PC-3 (cell line): ENCODE results near the gene EXO1. TPM values are rescaled to one million over a fixed set of nuclear protein-coding genes. Genes with fewer than 3 reads are reported as not detected.

Experiments used
- ATAC-seq: fragments of 200-7000 bp; cut with Tn5 transposase; 2 replicates; pipeline ENCODE4 v1.9.1; 2020; ENCODE audit warnings: mild to moderate bottlenecking, moderate library complexity
- Bru-seq: library from RNA; stranded (reverse); fragments of 400-500 nt; gene quantifications from one replicate; lab custom pipeline; 2021; lab: Mats Ljungman, UMichigan
- BruChase-seq, 2 experiments: library from RNA; stranded (reverse); fragments of 400-500 nt; gene quantifications; one replicate each; lab custom pipeline; 2021; lab: Mats Ljungman, UMichigan
- BruUV-seq: library from RNA; stranded (reverse); fragments of 400-500 nt; replicated peaks from 2 replicates; lab custom pipeline; 2021; lab: Mats Ljungman, UMichigan
- CTCF ChIA-PET: fragments of 300-600 bp; sonication (Branson Sonifier 250); formaldehyde crosslinking; loops from one replicate; lab custom pipeline; 2022; ENCODE audit warnings: antibody characterized with exemption; lab: Charles Lee
- POLR2A ChIA-PET: fragments of 300-600 bp; sonication (Branson Sonifier 250); formaldehyde crosslinking; loops from one replicate; lab custom pipeline; 2022; ENCODE audit warnings: antibody characterized with exemption; ENCODE audit not compliant: unreplicated experiment; lab: Charles Lee
- DNase-seq: peaks from one replicate; pipeline ENCODE4 v3.0.0-alpha.2; 2015
- H2AFZ ChIP-seq: fragments of 300-600 bp; sonication (generic); 2 replicates; pipeline ENCODE4 v1.6.0; 2016; ENCODE audit warnings: antibody characterized with exemption, low read length
- H3F3A ChIP-seq: fragments of 300-600 bp; sonication (generic); one replicate; pipeline ENCODE4 v1.6.0; 2017; ENCODE audit warnings: antibody characterized with exemption, low read length, control low read depth, mild to moderate bottlenecking; ENCODE audit not compliant: unreplicated experiment
- H3K27ac ChIP-seq: fragments of 300-600 bp; sonication (generic); 2 replicates; pipeline ENCODE4 v1.5.1; 2016; ENCODE audit warnings: mild to moderate bottlenecking, low read length
- H3K27me3 ChIP-seq: fragments of 300-600 bp; sonication (generic); 2 replicates; pipeline ENCODE4 v1.6.1; 2016; ENCODE audit warnings: low read length, mixed read lengths
- H3K36me3 ChIP-seq: fragments of 300-600 bp; sonication (generic); 2 replicates; pipeline ENCODE4 v1.6.1; 2016; ENCODE audit warnings: low read depth, mixed run types, low read length, mixed read lengths
- H3K4me1 ChIP-seq: fragments of 300-600 bp; sonication (generic); 2 replicates; pipeline ENCODE4 v1.5.1; 2016; ENCODE audit warnings: low read length; ENCODE audit not compliant: insufficient read depth
- H3K4me2 ChIP-seq: fragments of 300-600 bp; sonication (generic); 2 replicates; pipeline ENCODE4 v1.6.0; 2016; ENCODE audit warnings: low read length
- H3K4me3 ChIP-seq: fragments of 300-600 bp; sonication (generic); 2 replicates; pipeline ENCODE4 v1.5.1; 2016; ENCODE audit warnings: mild to moderate bottlenecking, low read length, mixed read lengths
- H3K79me2 ChIP-seq: fragments of 300-600 bp; sonication (generic); 2 replicates; pipeline ENCODE4 v1.6.1; 2017; ENCODE audit warnings: low read length, mixed read lengths
- H3K9ac ChIP-seq: fragments of 300-600 bp; sonication (generic); 2 replicates; pipeline ENCODE4 v1.6.0; 2016; ENCODE audit warnings: mild to moderate bottlenecking, low read length
- H3K9me2 ChIP-seq: fragments of 300-600 bp; sonication (generic); replicated peaks from 2 replicates; pipeline ENCODE4 v1.6.1; 2016; ENCODE audit warnings: mixed run types, low read length, mixed read lengths
- H3K9me3 ChIP-seq: fragments of 300-600 bp; sonication (generic); 2 replicates; pipeline ENCODE4 v1.6.1; 2016; ENCODE audit warnings: low read length, mixed read lengths
- H4K20me1 ChIP-seq: fragments of 300-600 bp; sonication (generic); 2 replicates; pipeline ENCODE4 v1.6.1; 2016; ENCODE audit warnings: low read length, mixed read lengths
- CTCF ChIP-seq: fragments of 300-600 bp; sonication (generic); conservative IDR thresholded peaks from 2 replicates; pipeline ENCODE4 v1.5.1; 2017; ENCODE audit warnings: antibody characterized with exemption, low read depth, mild to moderate bottlenecking, low read length
- EZH2 ChIP-seq: fragments of 300-600 bp; sonication (generic); IDR thresholded peaks from one replicate; pipeline ENCODE4 v1.6.1; 2017; ENCODE audit warnings: antibody characterized with exemption, mild to moderate bottlenecking, low read length; ENCODE audit not compliant: unreplicated experiment
- EZH2phosphoT487 ChIP-seq: fragments of 300-600 bp; sonication (generic); IDR thresholded peaks from 2 replicates; pipeline ENCODE4 v1.6.1; 2018; ENCODE audit warnings: mild to moderate bottlenecking, antibody characterized with exemption, low read length, borderline replicate concordance
- intact Hi-C: fragments of 100-400 bp; cut with micrococcal nuclease; formaldehyde crosslinking; loops from 2 replicates; pipeline ENCODE4 v1.9.0; 2023
- long read RNA-seq: library from polyadenylated mRNA; unstranded; transcript quantifications from one replicate; pipeline ENCODE4 v2.0.0, GENCODE V29; 2021; ENCODE audit not compliant: unreplicated experiment
- total RNA-seq: library from RNA; depleted of rRNA; stranded (reverse); fragments of >200 nt; gene quantifications from 2 replicates; pipeline ENCODE4 v1.2.3, GENCODE V29; 2014; rRNA removed

EXO1 gene
- 41.3 and 53.6 TPM in 2 replicates for total RNA-seq
- Bru-seq, nascent RNA, result percentile 59 among the genes with signal in this experiment
- percentile 62 among the genes with signal in this experiment for BruChase-seq, experiment 1, labeled RNA remaining after a 6-hour chase
- percentile 31 among the genes with signal in this experiment for BruChase-seq, experiment 2, labeled RNA remaining after a 2-hour chase
- long read RNA-seq, partial matches to known transcripts, result 1 of 10 reads
- long read RNA-seq, other reads (novel, unspliced or antisense), result 9 of 10 reads

GRCh38 chr1:241847796-241848685 lies at the start of gene EXO1:
TSS of gene EXO1 (plus strand) at chr1:241848204. CDS start at chr1:241850426, 2,222 bp downstream.
- ChIA-PET CTCF (interaction anchor here (0.6 to 1.2 kb wide), 3 partner anchors 34 to 237 kb away, joined by 3 to 4 read pairs (median 3); no protein-coding TSS in a partner anchor), POLR2A (interaction anchor here (0.6 kb wide), 1 partner anchor 190 kb away, joined by 12 read pairs; no protein-coding TSS in a partner anchor)
- Histone ChIP-seq H3K9me2 (no peaks in the 10 kb centered on the region), H3K36me3 (peaks cover 16% of the 10 kb centered on the region), H3K27ac (peak within 1 kb of the TSS; percentile 89), H3K4me3 (peak within 1 kb of the TSS; percentile 84), H2AFZ (peak within 1 kb of the TSS; percentile 95), H3K9me3 (no peaks in the 10 kb centered on the region), H3K4me2 (peak within 1 kb of the TSS; percentile 89), H3K27me3 (no peaks in the 10 kb centered on the region), H3K9ac (peak within 1 kb of the TSS; percentile 91), H4K20me1 (0 out of 2 replicates have a peak, but pooled peaks cover 3% of the 10 kb centered on the region), H3K4me1 (peaks cover 18% of the 10 kb centered on the region), H3F3A (no peaks in the 10 kb centered on the region), H3K79me2 (peaks cover 26% of the 10 kb centered on the region)
- intact Hi-C loops, result loop anchor here (5.0 kb wide), 1 partner anchor 139 kb away; no protein-coding TSS in a partner anchor
- peak; percentile 66 for TF ChIP-seq CTCF
- no peak for TF ChIP-seq EZH2
- TF ChIP-seq EZH2phosphoT487, result no peak
- BruUV-seq, result TSS peak; percentile 75
- DNase-seq (peak; percentile 97), ATAC-seq (peak; percentile 90)

DNA sequence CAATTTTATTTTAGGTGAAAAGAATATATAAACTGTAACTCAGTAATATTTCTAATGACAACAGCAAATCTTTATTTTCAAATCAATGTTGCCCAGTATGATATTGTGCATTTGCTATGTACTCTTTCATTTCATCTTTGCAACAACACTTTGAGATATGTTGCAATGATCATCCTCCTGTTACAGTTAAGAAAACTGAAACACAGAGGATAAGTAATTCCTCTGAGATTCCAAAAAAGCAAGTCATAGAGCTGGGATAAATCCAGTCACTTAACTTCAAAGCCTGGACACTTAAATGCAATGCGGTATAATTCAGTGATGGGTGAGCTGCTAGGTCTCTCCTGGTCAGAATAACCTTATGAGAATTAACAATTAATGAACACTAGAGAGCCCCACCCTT lies 48.6 kb upstream of the EXO1 start:
- intact Hi-C loops, result no loop called here
- Histone ChIP-seq H3K9ac (no peak overlapping the region), H3K9me3 (no peaks in the 10 kb centered on the region), H3K27me3 (no peaks in the 10 kb centered on the region), H3K4me1 (peaks cover 11% of the 10 kb centered on the region), H3F3A (no peaks in the 10 kb centered on the region), H3K4me3 (no peak overlapping the region), H4K20me1 (no peaks in the 10 kb centered on the region), H3K4me2 (no peak overlapping the region), H3K36me3 (no peaks in the 10 kb centered on the region), H2AFZ (no peak overlapping the region), H3K27ac (no peak overlapping the region), H3K79me2 (no peaks in the 10 kb centered on the region), H3K9me2 (no peaks in the 10 kb centered on the region)
- ChIA-PET CTCF (interaction anchor here (0.6 kb wide), 1 partner anchor 210 kb away, joined by 6 read pairs; no protein-coding TSS in a partner anchor), POLR2A (no interaction called here)
- BruUV-seq, result no TSS peak
- DNase-seq (no peak), ATAC-seq (no peak)
- TF ChIP-seq EZH2, result no peak
- TF ChIP-seq EZH2phosphoT487, result no peak
- no peak for TF ChIP-seq CTCF
